Measurements from ENCODE around the gene ARMC6.
A peak's percentile ranks its signal among the peaks of the same experiment; 100 is the strongest.

- TF ChIP-seq ZIK1 (CRISPR knock-in tag; IDR thresholded peaks at IDR 0.05; ENCODE audit: borderline replicate concordance, low read depth) (no peak), CTCF (CRISPR knock-in tag; IDR thresholded peaks at IDR 0.05) (no peak), ZNF776 (CRISPR knock-in tag; IDR thresholded peaks at IDR 0.05) (no peak), PHF8 (CRISPR knock-in tag; IDR thresholded peaks at IDR 0.05) (peak; percentile 29; the same call in 1 of the 2 replicates), CHD4 (IDR thresholded peaks at IDR 0.05; ENCODE audit: borderline replicate concordance, low read length) (no peak), ZBTB33 (CRISPR knock-in tag; IDR thresholded peaks at IDR 0.05) (peak; percentile 93), ATF6 (CRISPR knock-in tag; conservative IDR thresholded peaks at IDR 0.05) (no peak), RORA (CRISPR knock-in tag; IDR thresholded peaks at IDR 0.05) (no peak)
Measured at GRCh38 chr19:19105365-19106055, 72.1 kb downstream of the ARMC6 start.

Data from HepG2 (cell line).